Epithelial cell of esophagus (primary cell): ENCODE data around the gene TTC34.

Experiments
- DNase-seq: peaks from one replicate; pipeline ENCODE4 v3.0.0; 2010; ENCODE audit warnings: low read depth
- H3K4me3 ChIP-seq: 2 replicates; pipeline ENCODE4 v1.5.1; 2011; ENCODE audit warnings: mild to moderate bottlenecking, low read length, control low read depth
- CTCF ChIP-seq: IDR thresholded peaks from 2 replicates; pipeline ENCODE4 v1.5.1; 2011; ENCODE audit warnings: low read depth, mild to moderate bottlenecking, low read length, control low read depth, inconsistent platforms; ENCODE audit not compliant: insufficient read depth; ENCODE audit errors: missing control alignments

Gene TTC34

GRCh38 chr1:2604844-2605508 lies 196.5 kb downstream of the TTC34 start:
- no peak for TF ChIP-seq CTCF
- no peak for DNase-seq
- no peak overlapping the region for H3K4me3 ChIP-seq

- H3K4me3 ChIP-seq: no peak overlapping the region
- TF ChIP-seq CTCF: no peak
- no peak for DNase-seq
These were observed 197.2 kb downstream of the TTC34 start for GRCh38 chr1:2604156-2604843.

- no peak for DNase-seq
- no peak for TF ChIP-seq CTCF
- H3K4me3 ChIP-seq: no peak overlapping the region
These were observed 197.9 kb downstream of the TTC34 start for GRCh38 chr1:2603521-2604155.

GRCh38 chr1:2602866-2603520 lies 198.5 kb downstream of the TTC34 start:
- TF ChIP-seq CTCF: no peak
- DNase-seq: no peak
- no peak overlapping the region for H3K4me3 ChIP-seq

- H3K4me3 ChIP-seq: no peak overlapping the region
- no peak for TF ChIP-seq CTCF
- DNase-seq: no peak
These were observed 199.1 kb downstream of the TTC34 start for GRCh38 chr1:2602311-2602835.

- DNase-seq: no peak
- TF ChIP-seq CTCF: no peak
- no peak overlapping the region for H3K4me3 ChIP-seq
These were observed 199.7 kb downstream of the TTC34 start for GRCh38 chr1:2601721-2602303.
